ENCODE results near the gene ATG101. TPM values are rescaled to one million over a fixed set of nuclear protein-coding genes. Genes with fewer than 3 reads are reported as not detected.

Gene ATG101
- total and polyA plus RNA-seq, 9 of the 15 experiments (the other 6 are each of a cell fraction or from before 2014, with no cell fraction given): 2.9 to 52.4 (median 29.7) TPM

- TF ChIP-seq ETV6 (IDR thresholded peaks at IDR 0.05; ENCODE audit: borderline replicate concordance in 1 of 2, low read depth in 2 of 2, low read length in 1 of 2) (no peak), ETV6 (CRISPR knock-in tag; IDR thresholded peaks at IDR 0.05; ENCODE audit: borderline replicate concordance) (no peak), HDAC8 (tag; IDR thresholded peaks at IDR 0.05) (0 out of 2 replicates have a peak, but pooled peaks have one; percentile 32), RBM15 (IDR thresholded peaks at IDR 0.05; ENCODE audit: insufficient read depth, low read length) (no peak), MTA2 (IDR thresholded peaks at IDR 0.05; ENCODE audit: low read depth) (no peak), SMARCE1 (IDR thresholded peaks at IDR 0.05) (no peak), ZFP36 (IDR thresholded peaks at IDR 0.05; ENCODE audit: low read depth, low read length, partially characterized antibody) (no peak), RFX1 (IDR thresholded peaks at IDR 0.05) (no peak), EZH2 (IDR thresholded peaks at IDR 0.05; ENCODE audit: borderline replicate concordance, low read depth, low read length) (no peak), PYGO2 (tag; IDR thresholded peaks at IDR 0.05) (no peak), XRCC4 (IDR thresholded peaks at IDR 0.05; ENCODE audit: extremely low read depth, insufficient read depth, insufficient read length) (no peak), CBFB (CRISPR knock-in tag; IDR thresholded peaks at IDR 0.05) (peak; percentile 44), SNAPC5 (CRISPR knock-in tag; IDR thresholded peaks at IDR 0.05) (no peak), EGR1 (conservative IDR thresholded peaks at IDR 0.05) (peak; percentile 99), ZNF609 (CRISPR knock-in tag; IDR thresholded peaks at IDR 0.05; ENCODE audit: borderline replicate concordance) (no peak), JUN (IDR thresholded peaks at IDR 0.05; ENCODE audit: borderline replicate concordance, low read depth, low read length) (peak; percentile 60; the same call in 1 of the 2 replicates), JUN (CRISPR knock-in tag; IDR thresholded peaks at IDR 0.05; ENCODE audit: borderline replicate concordance) (no peak), NR2C1 (IDR thresholded peaks at IDR 0.05) (peak; percentile 72), NR2C1 (tag; IDR thresholded peaks at IDR 0.05) (peak; percentile 45), ZNF592 (IDR thresholded peaks at IDR 0.05) (no peak)
These were observed at the start of gene ATG101 (continued) for GRCh38 chr12:52069327-52070184.

Measured in K562 (cell line).